HL-60 (cell line): ENCODE measurements around the gene BRCA2.

Experiments used
- DNase-seq, 2 experiments: peaks; one replicate each; pipeline ENCODE4 v3.0.0-alpha.2; 2010 to 2020; ENCODE audit warnings: low read depth in 1 of 2, low spot score in 1 of 2
- H3K27ac ChIP-seq: fragments of 250-450 bp; sonication (Bioruptor Pico); replicated peaks from 2 replicates; pipeline ENCODE4 v1.5.1; 2020; ENCODE audit warnings: mild to moderate bottlenecking, moderate library complexity
- H3K27me3 ChIP-seq: fragments of 250-450 bp; sonication (Bioruptor Pico); 2 replicates; pipeline ENCODE4 v1.5.1; 2021; ENCODE audit warnings: mild to moderate bottlenecking, moderate library complexity; ENCODE audit not compliant: insufficient read depth, poor library complexity, severe bottlenecking
- H3K4me3 ChIP-seq: replicated peaks from 2 replicates; pipeline ENCODE4 v1.5.1; 2011; ENCODE audit warnings: mild to moderate bottlenecking, control low read depth, low read length; ENCODE audit not compliant: insufficient read depth
- GABPA ChIP-seq: IDR thresholded peaks from 2 replicates; pipeline ENCODE4 v1.6.1; 2012; ENCODE audit warnings: low read depth
- POLR2AphosphoS5 ChIP-seq: IDR thresholded peaks from 2 replicates; pipeline ENCODE4 v1.6.1; 2012; ENCODE audit warnings: low read depth
- SPI1 ChIP-seq: IDR thresholded peaks from 2 replicates; pipeline ENCODE4 v1.6.1; 2012; ENCODE audit warnings: low read depth, mild to moderate bottlenecking, borderline replicate concordance
- TF ChIP-seq, protein P1 (sequence below): IDR thresholded peaks from one replicate; pipeline ENCODE4 v1.5.1; 2011; ENCODE audit warnings: low read length, control low read depth, inconsistent platforms; ENCODE audit not compliant: insufficient read depth
- TF ChIP-seq, protein P2 (sequence below): IDR thresholded peaks from 2 replicates; pipeline ENCODE4 v1.6.1; 2012; ENCODE audit warnings: low read depth; ENCODE audit not compliant: insufficient replicate concordance

The BRCA2 gene

DNA sequence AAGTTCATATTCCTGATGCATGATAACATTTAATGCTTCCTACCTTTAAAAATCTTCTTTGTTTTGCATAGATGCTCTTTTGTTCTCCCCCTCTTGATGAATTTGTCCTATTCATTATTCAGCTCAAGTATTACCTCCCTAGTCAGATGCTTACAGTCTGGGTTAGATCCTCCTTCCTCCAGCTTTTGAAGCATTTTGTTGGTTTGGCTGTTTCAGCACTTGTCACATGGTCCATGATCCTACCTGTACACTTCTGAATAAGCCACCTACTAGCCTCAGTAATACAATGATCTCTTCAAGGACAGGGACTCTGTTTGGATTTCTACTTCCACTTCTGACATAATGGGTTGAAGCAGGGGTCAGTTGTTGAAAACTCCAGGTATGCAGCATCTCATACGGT, 75.2 kb downstream of the BRCA2 start:
- Histone ChIP-seq H3K27ac (no peak overlapping the region), H3K4me3 (no peak overlapping the region), H3K27me3 (no peaks in the 10 kb centered on the region)
- TF ChIP-seq, protein P1, sequence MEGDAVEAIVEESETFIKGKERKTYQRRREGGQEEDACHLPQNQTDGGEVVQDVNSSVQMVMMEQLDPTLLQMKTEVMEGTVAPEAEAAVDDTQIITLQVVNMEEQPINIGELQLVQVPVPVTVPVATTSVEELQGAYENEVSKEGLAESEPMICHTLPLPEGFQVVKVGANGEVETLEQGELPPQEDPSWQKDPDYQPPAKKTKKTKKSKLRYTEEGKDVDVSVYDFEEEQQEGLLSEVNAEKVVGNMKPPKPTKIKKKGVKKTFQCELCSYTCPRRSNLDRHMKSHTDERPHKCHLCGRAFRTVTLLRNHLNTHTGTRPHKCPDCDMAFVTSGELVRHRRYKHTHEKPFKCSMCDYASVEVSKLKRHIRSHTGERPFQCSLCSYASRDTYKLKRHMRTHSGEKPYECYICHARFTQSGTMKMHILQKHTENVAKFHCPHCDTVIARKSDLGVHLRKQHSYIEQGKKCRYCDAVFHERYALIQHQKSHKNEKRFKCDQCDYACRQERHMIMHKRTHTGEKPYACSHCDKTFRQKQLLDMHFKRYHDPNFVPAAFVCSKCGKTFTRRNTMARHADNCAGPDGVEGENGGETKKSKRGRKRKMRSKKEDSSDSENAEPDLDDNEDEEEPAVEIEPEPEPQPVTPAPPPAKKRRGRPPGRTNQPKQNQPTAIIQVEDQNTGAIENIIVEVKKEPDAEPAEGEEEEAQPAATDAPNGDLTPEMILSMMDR: no peak
- TF ChIP-seq GABPA (no peak), SPI1 (no peak), POLR2AphosphoS5 (no peak)
- TF ChIP-seq, protein P2, sequence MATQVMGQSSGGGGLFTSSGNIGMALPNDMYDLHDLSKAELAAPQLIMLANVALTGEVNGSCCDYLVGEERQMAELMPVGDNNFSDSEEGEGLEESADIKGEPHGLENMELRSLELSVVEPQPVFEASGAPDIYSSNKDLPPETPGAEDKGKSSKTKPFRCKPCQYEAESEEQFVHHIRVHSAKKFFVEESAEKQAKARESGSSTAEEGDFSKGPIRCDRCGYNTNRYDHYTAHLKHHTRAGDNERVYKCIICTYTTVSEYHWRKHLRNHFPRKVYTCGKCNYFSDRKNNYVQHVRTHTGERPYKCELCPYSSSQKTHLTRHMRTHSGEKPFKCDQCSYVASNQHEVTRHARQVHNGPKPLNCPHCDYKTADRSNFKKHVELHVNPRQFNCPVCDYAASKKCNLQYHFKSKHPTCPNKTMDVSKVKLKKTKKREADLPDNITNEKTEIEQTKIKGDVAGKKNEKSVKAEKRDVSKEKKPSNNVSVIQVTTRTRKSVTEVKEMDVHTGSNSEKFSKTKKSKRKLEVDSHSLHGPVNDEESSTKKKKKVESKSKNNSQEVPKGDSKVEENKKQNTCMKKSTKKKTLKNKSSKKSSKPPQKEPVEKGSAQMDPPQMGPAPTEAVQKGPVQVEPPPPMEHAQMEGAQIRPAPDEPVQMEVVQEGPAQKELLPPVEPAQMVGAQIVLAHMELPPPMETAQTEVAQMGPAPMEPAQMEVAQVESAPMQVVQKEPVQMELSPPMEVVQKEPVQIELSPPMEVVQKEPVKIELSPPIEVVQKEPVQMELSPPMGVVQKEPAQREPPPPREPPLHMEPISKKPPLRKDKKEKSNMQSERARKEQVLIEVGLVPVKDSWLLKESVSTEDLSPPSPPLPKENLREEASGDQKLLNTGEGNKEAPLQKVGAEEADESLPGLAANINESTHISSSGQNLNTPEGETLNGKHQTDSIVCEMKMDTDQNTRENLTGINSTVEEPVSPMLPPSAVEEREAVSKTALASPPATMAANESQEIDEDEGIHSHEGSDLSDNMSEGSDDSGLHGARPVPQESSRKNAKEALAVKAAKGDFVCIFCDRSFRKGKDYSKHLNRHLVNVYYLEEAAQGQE: no peak
- DNase-seq: no peak

DNA sequence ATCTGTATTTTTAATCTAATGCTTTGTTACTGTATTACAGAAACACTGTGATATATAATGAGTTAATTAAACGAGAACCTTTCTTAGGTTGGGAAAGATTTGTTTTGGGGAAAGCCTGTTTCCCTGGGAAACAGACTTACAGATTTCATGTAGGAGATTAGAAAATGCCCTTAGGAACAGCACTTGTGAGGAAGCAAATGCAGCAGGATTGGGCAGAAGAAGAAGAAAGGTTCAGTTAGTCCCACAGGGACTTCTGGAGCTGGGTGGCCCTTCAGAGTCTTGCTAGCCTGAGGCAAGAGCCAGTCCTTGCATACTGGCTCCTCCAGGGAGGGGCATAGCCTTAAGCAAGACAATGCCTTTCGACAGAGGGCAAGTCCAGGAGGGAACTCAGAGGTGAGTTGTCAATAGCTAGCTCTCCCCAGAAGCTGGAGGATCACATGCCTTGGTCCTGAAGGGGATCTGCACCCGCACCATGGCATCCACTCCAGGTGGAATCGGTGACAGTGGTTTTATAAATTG, 75.9 kb downstream of the BRCA2 start:
- Histone ChIP-seq H3K27me3 (no peaks in the 10 kb centered on the region), H3K27ac (no peak overlapping the region), H3K4me3 (no peak overlapping the region)
- peak in 1 of 2 experiments; percentile 41 for DNase-seq
- TF ChIP-seq GABPA: no peak
- TF ChIP-seq, protein P1: no peak
- TF ChIP-seq, protein P2: no peak
- no peak for TF ChIP-seq SPI1
- TF ChIP-seq POLR2AphosphoS5: no peak

GRCh38 chr13:32403108-32403507, 87.8 kb downstream of the BRCA2 start:
- H3K4me3 ChIP-seq: no peak overlapping the region
- DNase-seq: no peak
- H3K27ac ChIP-seq: no peak overlapping the region
- TF ChIP-seq SPI1: no peak
- TF ChIP-seq, protein P1: no peak
- TF ChIP-seq, protein P2: no peak
- TF ChIP-seq GABPA: no peak
- no peaks in the 10 kb centered on the region for H3K27me3 ChIP-seq
